Stimulated activated CD4-positive, alpha-beta T cell treated with anti-CD3 and anti-CD28 coated beads, Interleukin-12 subunit alpha, Interleukin-12 subunit beta, amount 100 ng/mL, for 48 hours (primary cell): ENCODE measurements around the gene CCDC136.
A peak's percentile ranks its signal among the peaks of the same experiment; 100 is the strongest.

Experiments used
- DNase-seq, 3 donors: peaks; one replicate each; pipeline ENCODE4 v3.0.0-alpha.2; 2020; ENCODE audit warnings: low read depth in 2 of 3, low spot score in 1 of 3

CCDC136 gene

DNA sequence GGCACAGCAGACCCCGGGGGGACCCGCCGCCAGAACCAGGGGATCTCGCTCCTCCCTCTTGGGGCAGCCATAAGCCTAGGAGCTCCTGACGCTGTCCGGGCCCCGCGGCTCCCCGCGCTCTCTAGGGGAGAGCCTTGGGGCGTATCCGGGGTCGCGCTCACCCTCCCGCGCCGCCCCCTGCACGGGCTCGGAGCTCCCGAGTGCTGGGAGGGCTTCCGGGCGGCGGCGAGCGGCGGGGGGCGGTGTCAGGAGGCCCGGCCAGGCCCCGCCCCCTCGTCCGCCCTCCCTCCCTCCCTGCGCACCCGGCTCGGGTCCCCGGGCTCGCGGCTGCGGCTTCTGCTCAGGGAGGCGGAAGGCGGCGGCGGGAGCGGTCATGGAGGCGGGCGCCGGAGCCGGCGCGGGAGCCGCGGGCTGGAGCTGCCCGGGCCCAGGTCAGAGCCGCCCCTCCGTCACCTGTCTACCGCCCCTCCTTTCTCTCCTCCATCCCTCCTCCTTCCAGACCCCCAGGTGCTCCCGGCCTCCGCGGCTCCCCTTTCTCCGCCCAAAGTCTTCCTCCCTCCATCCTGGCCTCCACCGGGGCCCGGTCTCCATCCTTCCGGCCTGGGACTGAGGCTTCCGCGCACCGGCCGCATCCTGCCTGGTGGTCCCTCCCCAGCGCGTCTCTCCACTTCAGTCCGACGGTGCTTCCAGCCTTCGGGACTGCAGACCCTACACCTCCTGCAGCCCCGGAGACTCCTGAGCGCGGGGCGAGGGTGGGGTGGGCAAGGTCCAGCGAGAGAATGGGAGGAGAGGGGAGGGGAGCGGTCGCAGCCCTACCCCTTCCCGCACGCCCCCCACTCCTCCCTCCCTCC is at the start of gene CCDC136:
Gene CCDC136 (plus strand): TSS at position 848 of the 851 bp plus-strand sequence. CDS start 444 bp downstream, outside the sequence.
- DNase-seq = peak; percentile 43 to 73 (median 53)

- DNase-seq = no peak
Observed at GRCh38 chr7:128742206-128742605, 49.6 kb upstream of the CCDC136 start.

DNA sequence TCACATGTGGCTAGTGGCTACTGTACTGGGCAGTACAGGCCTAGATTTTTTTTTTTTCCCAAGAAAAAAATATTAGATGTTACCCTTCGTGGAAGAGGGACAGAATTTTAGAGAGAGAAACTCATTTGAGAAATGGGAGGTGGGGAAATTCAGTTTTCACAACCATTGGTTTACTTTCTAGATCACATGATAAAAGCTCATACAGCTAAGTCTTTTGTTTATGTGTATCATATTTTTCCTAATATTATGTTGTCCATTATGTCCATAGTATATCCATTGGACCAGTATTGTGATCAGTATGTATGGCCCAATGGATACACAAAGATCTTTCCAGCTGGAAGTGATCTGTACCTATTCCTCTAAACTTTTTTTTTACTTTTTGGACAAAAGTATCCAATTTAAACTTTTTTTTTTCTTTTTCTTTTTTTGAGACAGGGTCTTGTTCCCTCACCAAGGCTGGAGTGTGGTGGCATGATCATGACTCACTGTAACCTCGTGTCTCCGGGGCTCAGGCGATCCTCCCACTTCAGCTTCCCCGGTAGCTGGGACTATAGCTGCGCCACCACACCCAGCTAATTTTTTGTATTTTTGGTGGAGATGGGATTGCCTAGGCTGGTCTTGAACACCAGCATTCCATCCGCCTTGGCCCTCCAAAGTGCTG is 48.5 kb upstream of the CCDC136 start:
- no peak for DNase-seq

GRCh38 chr7:128744366-128744905 is 47.3 kb upstream of the CCDC136 start:
- no peak for DNase-seq

DNA sequence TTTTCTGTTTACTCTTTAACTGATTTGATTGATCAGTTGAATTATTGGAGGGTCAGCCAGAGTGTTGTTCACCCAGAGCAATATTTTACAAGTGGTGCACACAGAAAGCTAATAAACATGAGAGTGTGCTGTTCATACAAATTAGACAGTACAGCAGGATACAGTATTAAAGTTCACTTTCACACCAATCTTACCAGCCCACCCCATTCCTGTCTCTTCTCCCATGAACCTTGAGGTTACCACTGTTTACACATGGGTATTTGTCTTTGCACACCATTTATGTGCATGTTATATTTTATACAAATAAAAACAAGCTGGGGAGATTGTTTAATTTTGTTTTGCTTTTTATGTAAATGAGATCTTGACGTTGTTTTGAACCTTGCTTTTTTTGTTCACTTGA is 46.1 kb upstream of the CCDC136 start:
- no peak for DNase-seq

DNA sequence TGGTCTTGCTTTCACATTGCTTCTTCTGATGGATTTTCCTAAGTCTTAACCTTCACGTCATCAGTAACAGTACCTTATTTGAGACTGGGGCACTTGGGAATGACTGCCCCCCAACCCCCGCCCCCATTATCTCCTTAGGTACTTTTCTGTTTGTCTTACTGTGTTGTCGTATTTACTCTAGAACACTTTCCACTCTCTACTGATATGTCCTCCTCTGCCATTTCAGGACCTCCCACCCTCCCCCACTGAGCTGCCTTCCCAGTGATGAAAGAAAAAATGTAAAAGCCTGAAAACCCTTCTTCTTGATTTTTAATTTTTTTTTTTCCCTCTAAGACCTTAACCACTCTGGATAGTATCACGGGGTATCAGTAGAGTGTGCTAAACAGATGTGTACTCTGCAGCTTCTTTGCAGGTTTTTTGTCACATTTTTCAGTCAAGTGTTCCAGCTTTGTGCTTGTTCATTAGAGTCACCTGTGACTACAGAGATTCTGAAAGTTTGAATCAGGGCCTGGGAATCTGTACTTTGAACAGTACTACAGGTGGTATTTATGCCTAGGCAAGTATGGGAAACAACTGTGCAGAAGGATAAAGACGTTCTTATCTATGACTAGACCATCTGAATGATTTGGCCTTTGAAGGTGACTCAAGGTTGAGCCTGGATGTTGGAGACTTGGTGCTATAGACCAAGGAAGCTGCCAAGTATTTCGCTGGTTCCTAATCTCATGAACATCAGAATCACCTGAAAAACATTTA is 44.3 kb upstream of the CCDC136 start:
- DNase-seq = no peak

GRCh38 chr7:128752251-128752650 is 39.5 kb upstream of the CCDC136 start:
- DNase-seq = no peak

DNA sequence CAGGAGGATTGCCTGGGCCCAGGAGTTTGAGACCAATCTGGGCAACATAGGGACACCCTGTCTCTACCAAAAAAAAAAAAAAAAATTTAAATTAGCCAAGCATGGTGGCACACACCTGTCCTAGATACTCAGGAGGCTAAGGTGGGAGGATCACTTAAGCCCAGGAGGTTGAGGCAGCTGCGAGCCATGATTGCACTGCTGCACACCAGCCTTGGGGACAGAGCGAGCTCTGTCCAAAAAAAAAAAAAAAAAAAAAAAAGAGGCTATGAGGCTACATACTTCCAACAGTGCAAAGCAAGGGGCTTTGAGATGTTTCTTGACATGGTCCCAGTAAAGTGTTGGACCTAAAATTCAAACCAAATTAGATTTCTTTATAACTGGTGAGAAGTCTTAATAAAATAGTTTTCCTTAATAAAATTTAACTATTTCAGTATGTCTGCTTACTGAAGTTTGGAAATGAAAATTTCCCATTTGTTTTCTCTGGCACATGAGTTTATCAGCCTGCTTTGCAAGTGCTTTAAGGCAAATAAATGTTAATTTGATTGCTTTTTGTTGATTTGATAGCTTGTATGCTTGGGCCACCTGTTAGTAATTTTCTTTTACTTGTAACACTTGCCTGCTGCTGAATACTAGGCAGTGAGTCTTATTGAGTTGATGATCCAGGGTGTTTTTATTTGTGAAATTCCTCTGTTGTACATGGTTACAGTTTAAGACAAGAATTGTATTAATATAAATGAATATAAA is 36.5 kb upstream of the CCDC136 start:
- no peak for DNase-seq

DNA sequence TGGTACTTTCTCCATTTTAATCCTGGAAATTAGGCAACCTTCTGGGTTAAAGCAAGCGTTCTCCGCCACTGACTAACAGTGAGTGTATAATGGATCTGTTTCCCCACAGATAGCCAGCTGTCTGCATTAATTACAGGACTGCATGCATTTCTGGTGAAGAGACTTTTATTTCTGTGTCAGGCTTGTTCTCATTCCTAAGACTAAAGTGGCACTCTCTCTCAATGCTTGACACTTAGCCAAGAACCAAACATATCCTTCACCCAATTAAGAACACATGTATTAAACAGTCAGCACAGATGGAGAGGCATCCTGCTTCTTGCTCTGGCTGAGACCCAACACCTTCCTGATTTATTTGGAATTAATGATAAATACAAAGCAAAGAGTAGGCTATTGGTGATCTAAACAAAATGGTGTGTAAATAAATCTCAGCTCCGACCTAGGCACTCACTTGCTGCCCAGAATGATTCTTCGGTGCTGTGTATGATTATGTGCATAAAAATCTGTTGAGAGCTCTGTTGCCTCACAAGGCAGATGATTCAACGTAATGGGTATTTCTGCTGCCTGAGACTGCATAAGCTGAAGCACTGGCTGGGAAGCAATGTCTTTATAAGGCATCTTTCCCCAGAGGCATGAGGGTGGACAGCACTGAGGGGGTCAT is 35.8 kb upstream of the CCDC136 start:
- DNase-seq = no peak

GRCh38 chr7:128757203-128757602 is 34.6 kb upstream of the CCDC136 start:
- no peak for DNase-seq

- no peak for DNase-seq
Observed at GRCh38 chr7:128758553-128758952, 33.2 kb upstream of the CCDC136 start.

DNA sequence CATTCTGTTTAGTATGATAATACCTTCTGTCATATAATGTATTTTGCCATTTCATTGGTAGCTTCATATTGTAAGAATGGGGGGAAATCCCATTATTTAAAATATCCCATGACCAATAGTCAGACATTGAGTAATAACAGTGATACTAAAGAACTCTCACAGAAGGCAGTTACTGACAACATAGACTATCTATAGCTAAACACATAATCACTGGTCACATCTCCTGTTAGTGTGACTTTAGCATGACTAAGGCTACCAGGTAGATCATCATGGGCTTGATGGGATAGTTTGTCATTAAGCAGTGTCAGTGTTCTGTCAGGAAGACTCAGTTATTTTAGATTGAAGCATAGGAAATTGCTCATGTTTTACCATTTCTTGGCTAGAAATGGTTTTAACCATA is 32.5 kb upstream of the CCDC136 start:
- no peak for DNase-seq

DNA sequence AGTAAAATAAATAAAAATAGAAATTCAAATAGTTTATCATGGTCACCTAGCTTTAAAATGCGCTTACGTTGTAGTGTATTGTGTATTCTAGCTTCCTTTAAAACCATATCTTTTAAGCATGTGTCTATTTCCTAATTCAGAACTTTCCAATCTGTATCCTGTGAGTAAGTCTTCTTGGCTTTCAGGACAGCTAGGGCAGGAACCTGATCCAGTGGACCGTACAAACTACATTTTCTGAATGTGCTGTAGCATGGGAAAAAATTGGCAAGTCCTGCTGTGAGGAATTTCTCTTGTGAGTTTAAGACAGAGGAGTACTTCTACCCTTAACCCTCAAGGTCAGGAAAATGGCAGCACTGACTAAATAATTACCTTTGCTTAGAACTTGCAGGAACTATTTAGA is 28.2 kb upstream of the CCDC136 start:
- DNase-seq = no peak

DNA sequence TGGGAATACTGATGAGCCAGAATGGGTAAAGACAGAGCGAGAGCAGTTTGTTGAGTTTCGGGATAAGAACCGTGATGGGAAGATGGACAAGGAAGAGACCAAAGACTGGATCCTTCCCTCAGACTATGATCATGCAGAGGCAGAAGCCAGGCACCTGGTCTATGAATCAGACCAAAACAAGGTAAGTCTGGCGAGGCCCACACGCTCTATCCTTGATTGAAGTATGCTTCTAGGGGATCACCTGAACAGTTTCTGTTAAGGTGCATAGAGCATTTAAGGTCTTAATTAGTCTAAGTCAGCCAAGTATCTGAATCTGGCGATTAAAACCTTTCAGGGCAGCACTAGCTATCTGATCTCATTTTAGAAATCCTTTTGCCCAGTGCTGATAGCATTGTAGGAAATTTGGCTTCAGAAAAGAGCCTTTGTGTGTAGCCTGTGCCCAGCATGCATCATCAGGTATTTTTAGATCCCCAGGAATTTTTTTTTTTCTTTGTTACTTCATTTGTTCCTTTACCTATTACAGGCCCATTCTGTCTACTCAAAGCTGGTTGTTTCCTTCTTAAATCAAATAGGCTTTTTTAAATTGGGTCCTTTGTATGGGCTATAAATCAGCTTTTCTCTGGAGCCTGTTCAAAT is 24.2 kb upstream of the CCDC136 start:
- DNase-seq = no peak

DNA sequence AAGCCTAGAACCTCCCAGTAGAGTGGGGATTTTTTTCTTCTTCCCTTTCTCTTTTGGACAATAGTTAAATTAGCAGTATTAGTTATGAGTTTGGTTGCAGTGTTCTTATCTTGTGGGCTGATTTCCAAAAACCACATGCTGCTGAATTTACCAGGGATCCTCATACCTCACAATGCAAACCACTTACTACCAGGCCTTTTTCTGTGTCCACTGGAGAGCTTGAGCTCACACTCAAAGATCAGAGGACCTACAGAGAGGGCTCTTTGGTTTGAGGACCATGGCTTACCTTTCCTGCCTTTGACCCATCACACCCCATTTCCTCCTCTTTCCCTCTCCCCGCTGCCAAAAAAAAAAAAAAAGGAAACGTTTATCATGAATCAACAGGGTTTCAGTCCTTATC is 21.5 kb upstream of the CCDC136 start:
- no peak for DNase-seq

DNA sequence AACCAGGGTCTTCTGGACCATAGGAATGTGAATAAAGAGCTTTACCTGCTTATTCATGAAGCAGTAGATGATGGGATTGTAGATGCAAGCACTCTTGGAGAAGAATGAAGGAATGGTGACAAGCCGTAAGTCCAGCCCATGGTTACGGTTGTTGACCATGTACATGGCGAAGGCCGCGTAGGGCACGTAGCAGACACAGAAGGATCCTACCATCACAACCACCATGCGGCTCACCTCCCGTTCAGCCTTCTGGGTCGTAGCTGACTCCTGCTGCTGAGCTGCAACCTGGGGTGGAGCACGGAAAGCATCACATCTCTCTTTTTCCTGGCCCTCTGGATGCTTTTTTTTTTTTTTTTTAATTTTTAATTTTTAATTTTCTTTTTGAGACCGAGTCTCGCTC is 18.2 kb upstream of the CCDC136 start:
- no peak for DNase-seq

DNA sequence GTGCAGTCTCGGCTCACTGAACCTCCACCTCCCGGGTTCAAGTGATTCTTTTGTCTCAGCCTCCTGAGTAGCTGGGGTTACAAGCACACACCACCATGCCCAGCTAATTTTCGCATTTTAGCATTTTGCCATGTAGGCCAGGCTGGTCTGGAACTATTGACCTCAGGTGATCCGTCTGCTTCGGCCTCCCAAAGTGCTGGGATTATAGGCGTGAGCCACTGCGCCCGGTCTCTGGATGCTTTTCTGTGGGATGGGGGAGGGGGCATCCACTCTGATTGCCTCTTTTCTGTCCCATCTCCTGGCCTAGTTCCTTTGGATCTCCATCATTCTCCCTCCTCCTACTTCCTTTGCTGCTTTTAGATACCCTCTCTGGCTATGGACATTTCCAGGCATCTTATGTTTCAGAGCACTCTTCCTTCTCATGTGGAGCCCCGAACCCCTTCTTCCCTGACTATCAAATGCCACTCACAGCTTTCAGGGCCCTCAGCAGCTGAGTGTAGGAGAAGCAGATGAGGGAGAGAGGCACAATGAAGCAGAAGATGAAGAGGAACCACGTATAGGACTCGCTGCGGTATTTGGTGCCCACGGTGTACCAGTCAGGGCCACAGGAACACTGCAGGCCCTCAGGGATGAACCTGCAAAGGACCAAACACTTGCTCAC is 17.6 kb upstream of the CCDC136 start:
- no peak for DNase-seq

- DNase-seq = no peak
Observed at GRCh38 chr7:128774921-128775320, 16.8 kb upstream of the CCDC136 start.

GRCh38 chr7:128775744-128776474 is 15.9 kb upstream of the CCDC136 start, which contains the start of gene OPN1SW:
TSS of gene OPN1SW (minus strand) at chr7:128775794. CDS start at chr7:128775781, 13 bp downstream.
- DNase-seq = no peak
